SJCRH30 (cell line): ENCODE measurements around the gene TRMT6. TPM values are rescaled to one million over a fixed set of nuclear protein-coding genes. Genes with fewer than 3 reads are reported as not detected.

Experiments
- DNase-seq, 2 experiments: peaks; one replicate each; pipeline ENCODE4 v3.0.0-alpha.2; 2015 to 2020
- H3K27ac ChIP-seq: fragments of 250-450 bp; sonication (Bioruptor Pico); 2 replicates; pipeline ENCODE4 v1.5.1; 2020; ENCODE audit warnings: mild to moderate bottlenecking, moderate library complexity
- H3K27me3 ChIP-seq: fragments of 250-450 bp; sonication (Bioruptor Pico); 2 replicates; pipeline ENCODE4 v1.5.1; 2020; ENCODE audit warnings: mild to moderate bottlenecking, moderate library complexity
- H3K36me3 ChIP-seq: fragments of 250-450 bp; sonication (Bioruptor Pico); 2 replicates; pipeline ENCODE4 v1.5.1; 2020; ENCODE audit warnings: mild to moderate bottlenecking, moderate library complexity
- H3K4me1 ChIP-seq: fragments of 250-450 bp; sonication (Bioruptor Pico); 2 replicates; pipeline ENCODE4 v1.5.1; 2020; ENCODE audit warnings: mild to moderate bottlenecking, moderate library complexity
- H3K4me3 ChIP-seq: fragments of 250-450 bp; sonication (Bioruptor Pico); 2 replicates; pipeline ENCODE4 v1.5.1; 2020; ENCODE audit warnings: mild to moderate bottlenecking, moderate library complexity
- H3K9me3 ChIP-seq: fragments of 250-450 bp; sonication (Bioruptor Pico); replicated peaks from 2 replicates; pipeline ENCODE4 v1.5.1; 2020; ENCODE audit warnings: mild to moderate bottlenecking, moderate library complexity
- total RNA-seq: library from RNA; depleted of rRNA; stranded (reverse); fragments of >200 nt; shearing (Covaris generic); gene quantifications from 2 replicates; pipeline ENCODE4 v1.2.3, GENCODE V29; 2014; rRNA removed

Gene TRMT6
- total RNA-seq, 1 experiment from 2014 or later, result 47.1 TPM

GRCh38 chr20:5899444-5899843, 50.9 kb downstream of the TRMT6 start:
- Histone ChIP-seq H3K4me1 (no peaks in the 10 kb centered on the region), H3K27ac (no peak overlapping the region), H3K9me3 (no peaks in the 10 kb centered on the region)

GRCh38 chr20:5895626-5896025, 54.7 kb downstream of the TRMT6 start:
- Histone ChIP-seq H3K4me1 (no peaks in the 10 kb centered on the region), H3K4me3 (no peak overlapping the region), H3K36me3 (no peaks in the 10 kb centered on the region), H3K9me3 (no peaks in the 10 kb centered on the region), H3K27ac (no peak overlapping the region), H3K27me3 (peaks cover 3% of the 10 kb centered on the region; the same call in 1 of the 2 replicates)
- DNase-seq, result no peak

More at GRCh38 chr20:5899444-5899843, 50.9 kb downstream of the TRMT6 start:
- Histone ChIP-seq H3K36me3 (no peaks in the 10 kb centered on the region), H3K4me3 (no peak overlapping the region), H3K27me3 (no peaks in the 10 kb centered on the region; the same call in 1 of the 2 replicates)
- DNase-seq, result no peak

- no peaks in the 10 kb centered on the region for H3K36me3 ChIP-seq
- H3K4me1 ChIP-seq, result no peaks in the 10 kb centered on the region
- no peak for DNase-seq
- no peak overlapping the region for H3K4me3 ChIP-seq
- 0 out of 2 replicates have a peak, but pooled peaks cover 3% of the 10 kb centered on the region for H3K27me3 ChIP-seq
- no peak overlapping the region for H3K27ac ChIP-seq
- no peaks in the 10 kb centered on the region for H3K9me3 ChIP-seq
Observed at GRCh38 chr20:5893621-5894020, 56.7 kb downstream of the TRMT6 start.

GRCh38 chr20:5893052-5893451, 57.3 kb downstream of the TRMT6 start:
- Histone ChIP-seq H3K4me1 (peaks cover 3% of the 10 kb centered on the region; the same call in 1 of the 2 replicates), H3K27me3 (0 out of 2 replicates have a peak, but pooled peaks cover 9% of the 10 kb centered on the region), H3K36me3 (no peaks in the 10 kb centered on the region), H3K9me3 (no peaks in the 10 kb centered on the region), H3K27ac (no peak overlapping the region), H3K4me3 (no peak overlapping the region)
- no peak for DNase-seq

GRCh38 chr20:5890773-5891441, 59.4 kb downstream of the TRMT6 start:
- peak in 1 of 2 experiments; percentile 15 for DNase-seq
- Histone ChIP-seq H3K9me3 (no peaks in the 10 kb centered on the region), H3K4me1 (peaks cover 21% of the 10 kb centered on the region), H3K4me3 (no peak overlapping the region), H3K27me3 (0 out of 2 replicates have a peak, but pooled peaks cover 9% of the 10 kb centered on the region), H3K36me3 (no peaks in the 10 kb centered on the region), H3K27ac (no peak overlapping the region)

- no peak for DNase-seq
- H3K36me3 ChIP-seq, result no peaks in the 10 kb centered on the region
Observed at GRCh38 chr20:5888041-5888440, 62.3 kb downstream of the TRMT6 start.

GRCh38 chr20:5887386-5887785, 62.9 kb downstream of the TRMT6 start:
- no peak overlapping the region for H3K4me3 ChIP-seq
- DNase-seq, result peak in 1 of 2 experiments; percentile 35
- H3K27ac ChIP-seq, result no peak overlapping the region
- H3K36me3 ChIP-seq, result no peaks in the 10 kb centered on the region
- peaks cover 22% of the 10 kb centered on the region for H3K27me3 ChIP-seq
- no peaks in the 10 kb centered on the region for H3K9me3 ChIP-seq
- peaks cover 21% of the 10 kb centered on the region for H3K4me1 ChIP-seq

More at GRCh38 chr20:5888041-5888440, 62.3 kb downstream of the TRMT6 start:
- Histone ChIP-seq H3K9me3 (no peaks in the 10 kb centered on the region), H3K27ac (no peak overlapping the region), H3K27me3 (peaks cover 20% of the 10 kb centered on the region; the same call in 1 of the 2 replicates), H3K4me3 (no peak overlapping the region), H3K4me1 (peaks cover 21% of the 10 kb centered on the region)

Other genes starting within 250 kb of the TRMT6 start
- 8.2 TPM in 2 replicates for gene SHLD1, start 200.1 kb downstream of the TRMT6 start, total RNA-seq
- 0.08 TPM in 1 of 2 replicates, not detected in the other for gene CHGB, start 39.0 kb downstream of the TRMT6 start, total RNA-seq
- gene MCM8, start 119 bp upstream of the TRMT6 start, total RNA-seq, result 54.7 and 61.2 TPM in 2 replicates
- gene CRLS1, start 55.6 kb upstream of the TRMT6 start, total RNA-seq, result 81.9 and 85.6 TPM in 2 replicates
- gene LRRN4, start 103.5 kb upstream of the TRMT6 start, total RNA-seq, result 2.3 and 3.3 TPM in 2 replicates
- 4.7 and 5.7 TPM in 2 replicates for gene FERMT1, start 172.5 kb upstream of the TRMT6 start, total RNA-seq